Astrocyte of the spinal cord (primary cell): Measurements from ENCODE around the gene STAT6.
"Not testable (repeated sequence)": the region's sequence is repeated elsewhere in the genome, so short reads cannot be mapped to it uniquely, and the experiment has no call there.

Experiments
- DNase-seq: peaks from one replicate; pipeline ENCODE4 v3.0.0; 2011; ENCODE audit warnings: low read depth, low spot score
- H3K4me3 ChIP-seq: 2 replicates; pipeline ENCODE4 v1.5.1; 2011; ENCODE audit warnings: low read depth, mild to moderate bottlenecking, low read length, moderate library complexity
- CTCF ChIP-seq: IDR thresholded peaks from 2 replicates; pipeline ENCODE4 v1.5.1; 2012; ENCODE audit warnings: low read depth, mild to moderate bottlenecking, low read length, inconsistent platforms
- in situ Hi-C: cut with HindIII; loops from 2 replicates; pipeline ENCODE4 v1.10.0; 2017; ENCODE audit warnings: low sequenced_read_pairs

Gene STAT6

GRCh38 chr12:57127726-57128518 is 16.8 kb upstream of the STAT6 start, which contains the start of gene LRP1:
LRP1 (plus strand) TSS chr12:57128483; CDS start chr12:57128965, 482 bp downstream.
- no peak for TF ChIP-seq CTCF
- peak within 1 kb of the TSS; percentile 88 for H3K4me3 ChIP-seq
- in situ Hi-C loops: no loop called here
- peak; percentile 83 for DNase-seq

GRCh38 chr12:57127101-57127725 is 16.1 kb upstream of the STAT6 start:
- in situ Hi-C loops: no loop called here
- TF ChIP-seq CTCF: peak; percentile 45
- no peak for DNase-seq
- peak overlapping the region; percentile 88 for H3K4me3 ChIP-seq

- no peak overlapping the region for H3K4me3 ChIP-seq
- in situ Hi-C loops: no loop called here
- no peak for DNase-seq
- no peak for TF ChIP-seq CTCF
These were observed 15.4 kb upstream of the STAT6 start for GRCh38 chr12:57126561-57126960.

- no peak for DNase-seq
- in situ Hi-C loops: no loop called here
- no peak for TF ChIP-seq CTCF
These were observed 14.9 kb upstream of the STAT6 start for GRCh38 chr12:57126061-57126460.

GRCh38 chr12:57124261-57124877 is 13.2 kb upstream of the STAT6 start:
- in situ Hi-C loops: no loop called here
- no peak overlapping the region for H3K4me3 ChIP-seq
- DNase-seq: peak; percentile 66
- peak; percentile 93 for TF ChIP-seq CTCF

More at GRCh38 chr12:57126061-57126460, 14.9 kb upstream of the STAT6 start:
- H3K4me3 ChIP-seq: no peak overlapping the region

GRCh38 chr12:57123813-57124212 is 12.7 kb upstream of the STAT6 start:
- no peak for TF ChIP-seq CTCF
- in situ Hi-C loops: no loop called here

DNA sequence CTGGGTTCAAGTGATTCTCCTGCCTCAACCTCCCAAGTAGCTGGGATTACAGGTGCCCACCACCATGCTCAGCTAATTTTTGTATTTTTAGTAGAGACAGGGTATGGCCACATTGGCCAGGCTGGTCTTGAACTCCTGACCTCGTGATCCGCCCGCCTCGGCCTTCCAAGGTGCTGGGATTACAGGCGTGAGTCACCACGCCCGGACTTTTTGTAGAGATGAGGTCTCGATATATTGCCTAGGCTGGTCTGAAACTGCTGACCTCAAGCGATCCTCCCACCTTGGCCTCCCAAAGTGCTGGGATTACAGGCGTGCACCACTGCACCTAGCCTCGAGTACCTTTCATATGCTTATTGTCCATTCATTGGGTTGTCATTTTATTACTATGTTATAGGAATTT is 9.6 kb upstream of the STAT6 start:
- in situ Hi-C loops, H3K4me3 ChIP-seq, DNase-seq: not testable (repeated sequence)

More at GRCh38 chr12:57123813-57124212, 12.7 kb upstream of the STAT6 start:
- DNase-seq: no peak
- no peak overlapping the region for H3K4me3 ChIP-seq
